HL-60 (cell line): ENCODE data around the gene EEPD1.

ENCODE experiments used
- DNase-seq, 2 experiments: peaks; one replicate each; pipeline ENCODE4 v3.0.0-alpha.2; 2010 to 2020; ENCODE audit warnings: low read depth in 1 of 2, low spot score in 1 of 2
- H3K27ac ChIP-seq: fragments of 250-450 bp; sonication (Bioruptor Pico); replicated peaks from 2 replicates; pipeline ENCODE4 v1.5.1; 2020; ENCODE audit warnings: mild to moderate bottlenecking, moderate library complexity
- H3K27me3 ChIP-seq: fragments of 250-450 bp; sonication (Bioruptor Pico); 2 replicates; pipeline ENCODE4 v1.5.1; 2021; ENCODE audit warnings: mild to moderate bottlenecking, moderate library complexity; ENCODE audit not compliant: insufficient read depth, poor library complexity, severe bottlenecking
- H3K4me3 ChIP-seq: replicated peaks from 2 replicates; pipeline ENCODE4 v1.5.1; 2011; ENCODE audit warnings: mild to moderate bottlenecking, control low read depth, low read length; ENCODE audit not compliant: insufficient read depth
- GABPA ChIP-seq: IDR thresholded peaks from 2 replicates; pipeline ENCODE4 v1.6.1; 2012; ENCODE audit warnings: low read depth
- POLR2AphosphoS5 ChIP-seq: IDR thresholded peaks from 2 replicates; pipeline ENCODE4 v1.6.1; 2012; ENCODE audit warnings: low read depth
- SPI1 ChIP-seq: IDR thresholded peaks from 2 replicates; pipeline ENCODE4 v1.6.1; 2012; ENCODE audit warnings: low read depth, mild to moderate bottlenecking, borderline replicate concordance
- TF ChIP-seq, protein P1 (sequence below): IDR thresholded peaks from one replicate; pipeline ENCODE4 v1.5.1; 2011; ENCODE audit warnings: low read length, control low read depth, inconsistent platforms; ENCODE audit not compliant: insufficient read depth
- TF ChIP-seq, protein P2 (sequence below): IDR thresholded peaks from 2 replicates; pipeline ENCODE4 v1.6.1; 2012; ENCODE audit warnings: low read depth; ENCODE audit not compliant: insufficient replicate concordance

The EEPD1 gene

DNA sequence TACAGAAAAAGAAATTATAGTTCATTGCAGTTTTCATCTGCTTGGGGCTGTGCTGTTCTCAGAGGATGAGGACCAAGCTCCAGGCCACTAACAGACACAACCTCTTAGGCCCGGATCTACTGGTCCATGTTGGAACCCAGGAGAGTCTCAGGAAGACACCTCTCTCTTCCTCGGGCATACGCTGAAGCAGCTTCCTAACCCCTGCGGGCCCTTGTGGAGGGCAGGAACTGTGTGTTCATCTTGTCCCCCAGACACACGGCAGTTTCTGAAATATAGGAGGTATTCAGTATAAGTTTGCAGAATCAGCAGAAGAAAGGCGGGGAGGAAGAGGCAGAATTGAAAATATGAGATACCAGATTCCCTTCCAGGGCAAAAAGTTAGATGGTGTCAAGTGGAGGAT, 78.4 kb downstream of the EEPD1 start:
- DNase-seq: no peak
- no peaks in the 10 kb centered on the region for H3K27me3 ChIP-seq
- H3K27ac ChIP-seq: no peak overlapping the region
- TF ChIP-seq, protein P1, sequence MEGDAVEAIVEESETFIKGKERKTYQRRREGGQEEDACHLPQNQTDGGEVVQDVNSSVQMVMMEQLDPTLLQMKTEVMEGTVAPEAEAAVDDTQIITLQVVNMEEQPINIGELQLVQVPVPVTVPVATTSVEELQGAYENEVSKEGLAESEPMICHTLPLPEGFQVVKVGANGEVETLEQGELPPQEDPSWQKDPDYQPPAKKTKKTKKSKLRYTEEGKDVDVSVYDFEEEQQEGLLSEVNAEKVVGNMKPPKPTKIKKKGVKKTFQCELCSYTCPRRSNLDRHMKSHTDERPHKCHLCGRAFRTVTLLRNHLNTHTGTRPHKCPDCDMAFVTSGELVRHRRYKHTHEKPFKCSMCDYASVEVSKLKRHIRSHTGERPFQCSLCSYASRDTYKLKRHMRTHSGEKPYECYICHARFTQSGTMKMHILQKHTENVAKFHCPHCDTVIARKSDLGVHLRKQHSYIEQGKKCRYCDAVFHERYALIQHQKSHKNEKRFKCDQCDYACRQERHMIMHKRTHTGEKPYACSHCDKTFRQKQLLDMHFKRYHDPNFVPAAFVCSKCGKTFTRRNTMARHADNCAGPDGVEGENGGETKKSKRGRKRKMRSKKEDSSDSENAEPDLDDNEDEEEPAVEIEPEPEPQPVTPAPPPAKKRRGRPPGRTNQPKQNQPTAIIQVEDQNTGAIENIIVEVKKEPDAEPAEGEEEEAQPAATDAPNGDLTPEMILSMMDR: no peak
- TF ChIP-seq POLR2AphosphoS5 (no peak), GABPA (no peak), SPI1 (no peak)
- TF ChIP-seq, protein P2, sequence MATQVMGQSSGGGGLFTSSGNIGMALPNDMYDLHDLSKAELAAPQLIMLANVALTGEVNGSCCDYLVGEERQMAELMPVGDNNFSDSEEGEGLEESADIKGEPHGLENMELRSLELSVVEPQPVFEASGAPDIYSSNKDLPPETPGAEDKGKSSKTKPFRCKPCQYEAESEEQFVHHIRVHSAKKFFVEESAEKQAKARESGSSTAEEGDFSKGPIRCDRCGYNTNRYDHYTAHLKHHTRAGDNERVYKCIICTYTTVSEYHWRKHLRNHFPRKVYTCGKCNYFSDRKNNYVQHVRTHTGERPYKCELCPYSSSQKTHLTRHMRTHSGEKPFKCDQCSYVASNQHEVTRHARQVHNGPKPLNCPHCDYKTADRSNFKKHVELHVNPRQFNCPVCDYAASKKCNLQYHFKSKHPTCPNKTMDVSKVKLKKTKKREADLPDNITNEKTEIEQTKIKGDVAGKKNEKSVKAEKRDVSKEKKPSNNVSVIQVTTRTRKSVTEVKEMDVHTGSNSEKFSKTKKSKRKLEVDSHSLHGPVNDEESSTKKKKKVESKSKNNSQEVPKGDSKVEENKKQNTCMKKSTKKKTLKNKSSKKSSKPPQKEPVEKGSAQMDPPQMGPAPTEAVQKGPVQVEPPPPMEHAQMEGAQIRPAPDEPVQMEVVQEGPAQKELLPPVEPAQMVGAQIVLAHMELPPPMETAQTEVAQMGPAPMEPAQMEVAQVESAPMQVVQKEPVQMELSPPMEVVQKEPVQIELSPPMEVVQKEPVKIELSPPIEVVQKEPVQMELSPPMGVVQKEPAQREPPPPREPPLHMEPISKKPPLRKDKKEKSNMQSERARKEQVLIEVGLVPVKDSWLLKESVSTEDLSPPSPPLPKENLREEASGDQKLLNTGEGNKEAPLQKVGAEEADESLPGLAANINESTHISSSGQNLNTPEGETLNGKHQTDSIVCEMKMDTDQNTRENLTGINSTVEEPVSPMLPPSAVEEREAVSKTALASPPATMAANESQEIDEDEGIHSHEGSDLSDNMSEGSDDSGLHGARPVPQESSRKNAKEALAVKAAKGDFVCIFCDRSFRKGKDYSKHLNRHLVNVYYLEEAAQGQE: no peak
- H3K4me3 ChIP-seq: no peak overlapping the region

DNA sequence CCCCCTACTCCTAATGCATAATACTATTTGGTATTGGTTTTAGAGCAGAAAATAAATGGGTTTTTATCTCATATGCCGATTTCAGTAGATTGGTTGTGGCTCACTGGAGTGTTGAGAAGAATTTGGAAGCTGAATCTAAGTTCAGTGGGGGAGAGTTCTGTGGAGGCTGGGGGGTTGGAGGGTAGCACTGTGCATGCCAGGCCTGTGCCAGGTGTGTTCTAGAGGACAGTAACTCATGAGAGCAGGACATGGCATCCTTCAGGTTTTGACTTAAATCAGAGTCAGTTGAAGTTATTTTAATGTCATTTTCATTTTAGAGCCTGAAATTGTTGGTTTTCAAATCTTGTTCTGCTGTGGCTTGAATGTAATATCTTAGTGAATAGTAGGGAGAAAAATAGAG, 79.5 kb downstream of the EEPD1 start:
- no peaks in the 10 kb centered on the region for H3K27me3 ChIP-seq
- TF ChIP-seq, protein P2: no peak
- TF ChIP-seq GABPA (no peak), POLR2AphosphoS5 (no peak), SPI1 (no peak)
- TF ChIP-seq, protein P1: no peak

DNA sequence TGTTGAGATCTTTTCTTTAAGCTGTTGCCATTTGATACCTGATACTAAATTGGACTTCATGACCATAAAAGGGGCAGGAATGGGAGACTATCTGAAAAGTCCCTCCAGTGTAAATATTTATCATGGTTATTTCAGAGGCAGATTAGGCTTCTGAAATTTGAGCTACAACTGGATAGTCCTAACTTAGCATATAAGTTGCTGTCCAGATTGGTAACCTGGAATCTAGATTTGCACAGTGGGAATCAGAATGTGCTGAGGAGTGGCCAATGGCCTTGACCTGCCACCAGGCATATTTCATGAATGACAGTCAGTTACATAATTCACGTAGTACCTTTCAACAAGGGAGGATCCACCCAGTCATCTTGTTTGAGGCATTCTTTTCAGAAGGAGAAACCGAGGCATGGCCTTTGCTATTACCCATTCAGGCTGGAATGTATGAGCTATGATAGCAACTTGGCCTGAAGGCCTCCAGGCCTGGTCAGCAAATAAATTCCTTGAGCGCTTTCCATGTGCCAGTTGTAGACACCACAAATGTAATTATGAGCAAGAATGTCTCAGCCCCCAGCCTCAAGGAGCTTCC, 80.0 kb downstream of the EEPD1 start:
- no peak for DNase-seq
- Histone ChIP-seq H3K27ac (no peak overlapping the region), H3K27me3 (no peaks in the 10 kb centered on the region), H3K4me3 (no peak overlapping the region)
- TF ChIP-seq, protein P2: no peak
- TF ChIP-seq GABPA: no peak
- no peak for TF ChIP-seq POLR2AphosphoS5
- TF ChIP-seq, protein P1: no peak
- no peak for TF ChIP-seq SPI1

More for the DNA sequence above, 79.5 kb downstream of the EEPD1 start:
- no peak for DNase-seq
- no peak overlapping the region for H3K27ac ChIP-seq
- H3K4me3 ChIP-seq: no peak overlapping the region
